Activated CD4-positive, CD25-positive, alpha-beta regulatory T cell treated with anti-CD3 and anti-CD28 coated beads, Interleukin-2, amount 50 U/mL, for 16 hours (primary cell): ENCODE data around the gene HIPK1.
"Not testable (repeated sequence)": the region's sequence is repeated elsewhere in the genome, so short reads cannot be mapped to it uniquely, and the experiment has no call there.

Experiments used
- DNase-seq: peaks from one replicate; pipeline ENCODE4 v3.0.0-alpha.2; 2020; ENCODE audit warnings: low read depth, low spot score

The HIPK1 gene

GRCh38 chr1:114010433-114011184 lies 81.5 kb downstream of the HIPK1 start:
- no peak for DNase-seq

GRCh38 chr1:114011796-114012195 lies 82.7 kb downstream of the HIPK1 start:
- no peak for DNase-seq

GRCh38 chr1:114015075-114015474 lies 86.0 kb downstream of the HIPK1 start:
- no peak for DNase-seq

GRCh38 chr1:114019724-114020123 lies 90.6 kb downstream of the HIPK1 start:
- DNase-seq: not testable (repeated sequence)

- no peak for DNase-seq
Observed at GRCh38 chr1:114021665-114022099, 92.6 kb downstream of the HIPK1 start.

- DNase-seq: no peak
Observed at GRCh38 chr1:114022877-114023276, 93.8 kb downstream of the HIPK1 start.

GRCh38 chr1:114023377-114023776 lies 94.3 kb downstream of the HIPK1 start:
- DNase-seq: no peak

GRCh38 chr1:114024049-114024448 lies 94.9 kb downstream of the HIPK1 start:
- no peak for DNase-seq

GRCh38 chr1:114025609-114026401 lies 96.7 kb downstream of the HIPK1 start:
- DNase-seq: no peak

GRCh38 chr1:114026797-114027196 lies 97.7 kb downstream of the HIPK1 start:
- DNase-seq: no peak
